Cardiac muscle cell (in vitro differentiated cells and primary cell): Measurements from ENCODE around the gene C18orf32. TPM values are rescaled to one million over a fixed set of nuclear protein-coding genes. Genes with fewer than 3 reads are reported as not detected.
"Not testable (repeated sequence)": the region's sequence is repeated elsewhere in the genome, so short reads cannot be mapped to it uniquely, and the experiment has no call there.

Experiments used
- DNase-seq, 2 donors: peaks; one replicate each; pipeline versions ENCODE4 v3.0.0 to v3.0.0-alpha.2; 2010 to 2017; ENCODE audit warnings: low read depth in 1 of 2, low spot score in 1 of 2
- H3K27ac ChIP-seq: fragments of 200-600 bp; sonication (generic); 2 replicates; pipeline ENCODE4 v1.5.1; 2016
- H3K27me3 ChIP-seq: fragments of 200-600 bp; sonication (generic); 2 replicates; pipeline ENCODE4 v1.6.0; 2016; ENCODE audit warnings: control low read depth
- H3K36me3 ChIP-seq: fragments of 200-600 bp; sonication (generic); 2 replicates; pipeline ENCODE4 v1.5.1; 2016; ENCODE audit warnings: control low read depth
- H3K4me1 ChIP-seq: fragments of 200-600 bp; sonication (generic); 2 replicates; pipeline ENCODE4 v1.8.1; 2017; ENCODE audit warnings: low read depth, mild to moderate bottlenecking, mixed run types
- H3K4me3 ChIP-seq: fragments of 200-600 bp; sonication (generic); 2 replicates; pipeline ENCODE4 v1.5.1; 2016; ENCODE audit warnings: mild to moderate bottlenecking
- H3K9me3 ChIP-seq: fragments of 200-600 bp; sonication (generic); 2 replicates; pipeline ENCODE4 v1.5.1; 2017; ENCODE audit warnings: low read depth, mild to moderate bottlenecking, control low read depth
- CTCF ChIP-seq: IDR thresholded peaks from 2 replicates; pipeline ENCODE4 v1.5.1; 2012; ENCODE audit warnings: low read depth, mild to moderate bottlenecking, low read length
- polyA plus RNA-seq: library from polyadenylated mRNA; unstranded; fragments of >200 nt; fragmentation: Nextera tagmentation; extraction: Ambion mirVana; gene quantifications from 2 replicates; pipeline ENCODE4 v1.2.1, GENCODE V29; 2016
- total RNA-seq: library from RNA; depleted of rRNA; stranded (reverse); fragments of >200 nt; gene quantifications from 2 replicates; pipeline ENCODE4 v1.2.3, GENCODE V29; 2016

Gene C18orf32
- total and polyA plus RNA-seq, 2 experiments from 2014 or later: 22.5 to 109 TPM

GRCh38 chr18:49519101-49519971 is 32.3 kb upstream of the C18orf32 start:
- H3K4me3 ChIP-seq: no peak overlapping the region
- H3K27me3 ChIP-seq: no peaks in the 10 kb centered on the region
- no peak for TF ChIP-seq CTCF
- H3K9me3 ChIP-seq: no peaks in the 10 kb centered on the region
- peak overlapping the region; percentile 88 for H3K27ac ChIP-seq
- DNase-seq: peak in 1 of 2 donors; percentile 60
- peaks cover 38% of the 10 kb centered on the region for H3K4me1 ChIP-seq
- no peaks in the 10 kb centered on the region for H3K36me3 ChIP-seq

GRCh38 chr18:49517483-49517882 is 30.4 kb upstream of the C18orf32 start:
- H3K36me3 ChIP-seq: no peaks in the 10 kb centered on the region
- no peaks in the 10 kb centered on the region for H3K9me3 ChIP-seq
- no peak for DNase-seq
- no peaks in the 10 kb centered on the region for H3K27me3 ChIP-seq
- no peak overlapping the region for H3K27ac ChIP-seq
- peaks cover 38% of the 10 kb centered on the region for H3K4me1 ChIP-seq
- no peak for TF ChIP-seq CTCF
- H3K4me3 ChIP-seq: no peak overlapping the region

- Histone ChIP-seq H3K36me3 (no peaks in the 10 kb centered on the region), H3K4me1 (peaks cover 23% of the 10 kb centered on the region), H3K27me3 (no peaks in the 10 kb centered on the region), H3K9me3 (no peaks in the 10 kb centered on the region), H3K4me3 (no peak overlapping the region), H3K27ac (no peak overlapping the region)
- no peak for TF ChIP-seq CTCF
- no peak for DNase-seq
Measured at GRCh38 chr18:49515516-49515915, 28.5 kb upstream of the C18orf32 start.

- not testable (repeated sequence) for H3K36me3 ChIP-seq, H3K27me3 ChIP-seq, H3K4me3 ChIP-seq, H3K9me3 ChIP-seq, H3K27ac ChIP-seq, DNase-seq
- peaks cover 18% of the 10 kb centered on the region for H3K4me1 ChIP-seq
Measured at GRCh38 chr18:49515003-49515402, 28.0 kb upstream of the C18orf32 start.

GRCh38 chr18:49514577-49514976 is 27.5 kb upstream of the C18orf32 start:
- no peak for TF ChIP-seq CTCF

GRCh38 chr18:49512876-49513275 is 25.8 kb upstream of the C18orf32 start:
- not testable (repeated sequence) for DNase-seq, H3K9me3 ChIP-seq, H3K4me3 ChIP-seq

More at GRCh38 chr18:49514577-49514976, 27.5 kb upstream of the C18orf32 start:
- H3K36me3 ChIP-seq: no peaks in the 10 kb centered on the region
- H3K4me1 ChIP-seq: peaks cover 14% of the 10 kb centered on the region
- no peaks in the 10 kb centered on the region for H3K27me3 ChIP-seq
- no peak for DNase-seq
- no peak overlapping the region for H3K4me3 ChIP-seq
- peak overlapping the region; percentile 55 for H3K27ac ChIP-seq
- H3K9me3 ChIP-seq: no peaks in the 10 kb centered on the region

More at GRCh38 chr18:49512876-49513275, 25.8 kb upstream of the C18orf32 start:
- H3K27me3 ChIP-seq, H3K36me3 ChIP-seq, H3K27ac ChIP-seq, H3K4me1 ChIP-seq: not testable (repeated sequence)
